GM21737 (cell line): ENCODE data around the gene TEX261.

Experiments
- ATAC-seq: cut with Tn5 transposase; IDR thresholded peaks from one replicate; pipeline ENCODE4 v1.9.1; 2021; ENCODE audit warnings: mild to moderate bottlenecking, moderate library complexity; ENCODE audit not compliant: unreplicated experiment

The TEX261 gene

DNA sequence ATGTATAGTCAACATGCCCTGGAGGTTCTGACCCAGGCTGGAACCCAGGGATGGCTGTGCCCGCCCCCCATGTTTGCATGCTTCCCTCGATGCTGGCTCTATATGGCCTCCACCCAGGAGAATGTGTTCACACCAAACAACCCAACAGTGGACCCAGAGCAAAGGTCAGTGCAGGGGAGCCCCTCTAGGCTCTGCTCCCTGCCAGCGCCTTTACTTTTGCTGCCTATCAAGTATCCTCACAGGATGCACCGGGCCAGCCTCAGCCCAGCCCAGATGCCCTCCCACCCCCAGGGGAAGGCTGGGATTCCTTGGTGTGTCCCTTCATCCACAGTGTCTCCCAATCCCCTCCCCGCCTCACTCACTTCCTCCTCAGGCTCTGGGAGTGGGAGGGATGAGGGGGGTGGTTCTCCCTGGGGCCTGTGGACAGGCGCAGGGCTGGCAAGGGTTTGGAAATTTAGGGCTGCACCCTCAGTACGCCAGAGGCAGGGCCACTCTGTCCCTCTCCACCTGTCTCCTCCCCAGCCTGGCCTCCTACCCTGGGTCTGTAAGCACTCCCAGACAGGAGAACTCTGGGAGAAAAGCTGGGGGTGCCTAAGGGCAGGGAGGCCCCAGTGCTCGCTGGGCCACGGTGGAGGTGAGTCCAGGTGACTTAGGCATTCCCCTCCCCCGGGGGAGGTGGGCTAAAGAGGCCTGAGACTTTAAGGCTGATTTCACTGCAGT is 56.6 kb downstream of the TEX261 start:
- ATAC-seq = no peak

DNA sequence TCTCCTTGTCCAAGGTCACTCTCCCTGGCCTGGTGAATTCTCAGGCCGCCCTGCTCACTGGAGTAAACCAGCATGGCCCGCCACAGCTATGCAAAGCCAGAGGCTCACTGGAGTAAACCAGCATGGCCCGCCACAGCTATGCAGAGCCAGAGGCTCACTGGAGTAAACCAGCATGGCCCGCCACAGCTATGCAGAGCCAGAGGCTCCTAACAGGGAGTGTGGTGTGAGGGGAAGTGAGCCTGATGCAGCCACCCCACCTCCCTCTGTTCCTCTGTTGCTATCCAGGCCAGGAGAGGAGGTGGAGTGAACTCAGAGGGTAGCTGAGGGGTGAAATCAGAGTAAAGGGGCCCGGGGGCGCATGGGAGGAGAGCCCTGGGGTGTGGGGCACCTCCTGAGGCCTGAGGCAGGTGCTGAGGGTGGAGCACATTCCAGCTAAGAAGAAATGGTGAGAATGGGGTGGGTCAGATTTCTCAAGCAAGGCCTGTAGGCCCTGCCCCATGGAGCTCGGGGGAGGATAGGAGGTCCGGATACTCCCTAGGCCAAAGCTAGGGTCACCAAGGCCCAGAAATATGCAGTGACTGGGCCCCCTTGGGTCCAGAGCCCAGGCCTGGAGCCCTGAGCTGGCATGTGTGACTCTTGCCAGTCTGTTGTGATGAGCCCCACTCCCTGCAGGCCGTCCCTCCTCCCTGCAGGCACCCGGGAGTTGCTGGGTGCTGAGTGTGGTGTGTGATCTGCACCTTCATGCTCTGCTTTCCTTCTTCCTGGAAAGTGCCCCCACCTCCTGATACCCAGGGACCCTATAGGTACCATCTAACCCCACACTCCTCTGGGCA is 57.5 kb downstream of the TEX261 start:
- no peak for ATAC-seq

DNA sequence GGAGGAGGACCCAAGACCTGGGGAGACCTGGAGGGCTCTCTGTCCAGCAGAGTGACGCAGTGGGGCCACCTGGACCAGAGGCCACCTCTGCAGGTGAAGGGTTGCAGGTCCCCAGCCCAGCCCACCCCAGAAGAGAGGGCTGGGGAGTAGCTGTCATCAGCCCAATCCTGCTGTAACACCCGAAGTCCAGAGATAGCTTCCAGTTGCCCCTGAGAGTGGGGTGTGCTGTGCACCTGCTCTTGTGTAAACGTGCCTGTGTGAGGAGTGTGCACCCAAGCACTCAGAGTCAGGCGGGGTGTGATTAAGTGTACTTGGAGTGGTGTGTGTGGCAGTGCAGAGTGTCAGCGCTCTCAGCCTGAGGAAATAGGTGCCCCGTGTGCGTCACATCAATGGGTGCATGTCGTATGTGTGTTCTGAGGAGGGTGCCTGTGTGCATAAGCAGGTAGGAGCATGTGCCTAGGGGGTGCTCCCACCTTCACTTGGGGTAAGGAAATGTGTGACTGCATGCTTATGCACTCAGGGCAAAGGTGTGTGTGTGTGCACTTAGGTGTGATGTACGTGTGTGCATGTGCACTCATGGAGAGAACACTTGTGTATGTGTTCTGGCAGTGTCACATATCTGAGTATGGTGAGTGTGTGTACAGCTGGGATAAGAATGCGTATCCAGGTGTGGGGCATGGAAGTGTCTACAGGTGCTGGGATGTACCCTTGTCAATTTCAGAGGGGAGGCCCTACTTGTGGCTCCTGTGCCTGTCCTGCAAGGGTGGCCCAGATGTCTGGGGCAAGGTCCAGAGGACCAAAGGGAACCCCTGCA is 58.3 kb downstream of the TEX261 start:
- ATAC-seq = no peak
